Chondrocyte (in vitro differentiated cells): ENCODE results near the gene ERG28. TPM values are rescaled to one million over a fixed set of nuclear protein-coding genes. Genes with fewer than 3 reads are reported as not detected.
"Not testable (repeated sequence)": the region's sequence is repeated elsewhere in the genome, so short reads cannot be mapped to it uniquely, and the experiment has no call there.

Experiments used
- DNase-seq: peaks from one replicate; pipeline ENCODE4 v3.0.0; 2021; ENCODE audit warnings: mixed read lengths, low spot score
- H3K27ac Mint-ChIP-seq: one replicate; pipeline ENCODE4 v1.8.0; 2021; ENCODE audit warnings: mild to moderate bottlenecking, moderate library complexity, mixed read lengths; ENCODE audit not compliant: unreplicated experiment
- H3K27me3 Mint-ChIP-seq: 2 replicates; pipeline ENCODE4 v1.8.0; 2021; ENCODE audit warnings: low read depth, mixed read lengths
- H3K36me3 Mint-ChIP-seq: 2 replicates; pipeline ENCODE4 v1.8.0; 2021; ENCODE audit warnings: low read depth, mixed read lengths
- H3K4me1 Mint-ChIP-seq: 2 replicates; pipeline ENCODE4 v1.8.0; 2021; ENCODE audit warnings: low read depth, mild to moderate bottlenecking, mixed read lengths
- H3K4me3 Mint-ChIP-seq: one replicate; pipeline ENCODE4 v1.8.0; 2021; ENCODE audit warnings: mild to moderate bottlenecking, moderate library complexity, mixed read lengths; ENCODE audit not compliant: unreplicated experiment
- H3K9me3 Mint-ChIP-seq: 2 replicates; pipeline ENCODE4 v1.8.0; 2021; ENCODE audit warnings: low read depth, mixed read lengths
- total RNA-seq: library from RNA; stranded (reverse); gene quantifications from 3 replicates; pipeline ENCODE4 v1.2.1, GENCODE V29; 2021
- TF ChIP-seq, protein P1 (sequence below): fragments of 200-600 bp; sonication (generic); IDR thresholded peaks from 2 replicates; pipeline ENCODE4 v1.5.0; 2021; ENCODE audit warnings: antibody characterized with exemption, mild to moderate bottlenecking, moderate library complexity

The ERG28 gene
- total RNA-seq, 1 donor from 2014 or later, result 16.7 TPM

DNA sequence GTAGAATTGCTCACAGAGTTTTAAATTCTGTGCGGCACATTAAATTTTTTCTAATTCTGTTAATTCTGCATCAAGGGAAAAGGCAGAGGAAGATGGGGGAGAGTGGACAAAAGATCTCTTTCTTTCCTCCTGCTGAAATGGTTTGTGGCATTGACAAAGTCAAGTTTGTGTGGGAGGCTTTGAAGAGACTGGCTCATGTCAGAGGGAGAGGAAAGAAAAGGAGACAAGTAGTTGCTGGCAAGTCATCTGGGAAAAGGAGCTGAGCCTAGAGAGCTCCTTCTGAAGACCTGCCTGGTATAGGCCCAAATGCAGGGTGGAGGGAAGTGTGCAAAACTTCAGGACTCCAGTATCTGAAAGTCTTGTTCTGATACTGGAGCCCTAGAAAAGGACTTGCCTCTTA is 36.7 kb upstream of the ERG28 start:
- Mint-ChIP-seq H3K27ac (no peak overlapping the region), H3K27me3 (no peaks in the 10 kb centered on the region), H3K4me3 (no peak overlapping the region), H3K4me1 (peaks cover 8% of the 10 kb centered on the region), H3K9me3 (peaks cover 4% of the 10 kb centered on the region), H3K36me3 (peaks cover 38% of the 10 kb centered on the region)
- TF ChIP-seq, protein P1, sequence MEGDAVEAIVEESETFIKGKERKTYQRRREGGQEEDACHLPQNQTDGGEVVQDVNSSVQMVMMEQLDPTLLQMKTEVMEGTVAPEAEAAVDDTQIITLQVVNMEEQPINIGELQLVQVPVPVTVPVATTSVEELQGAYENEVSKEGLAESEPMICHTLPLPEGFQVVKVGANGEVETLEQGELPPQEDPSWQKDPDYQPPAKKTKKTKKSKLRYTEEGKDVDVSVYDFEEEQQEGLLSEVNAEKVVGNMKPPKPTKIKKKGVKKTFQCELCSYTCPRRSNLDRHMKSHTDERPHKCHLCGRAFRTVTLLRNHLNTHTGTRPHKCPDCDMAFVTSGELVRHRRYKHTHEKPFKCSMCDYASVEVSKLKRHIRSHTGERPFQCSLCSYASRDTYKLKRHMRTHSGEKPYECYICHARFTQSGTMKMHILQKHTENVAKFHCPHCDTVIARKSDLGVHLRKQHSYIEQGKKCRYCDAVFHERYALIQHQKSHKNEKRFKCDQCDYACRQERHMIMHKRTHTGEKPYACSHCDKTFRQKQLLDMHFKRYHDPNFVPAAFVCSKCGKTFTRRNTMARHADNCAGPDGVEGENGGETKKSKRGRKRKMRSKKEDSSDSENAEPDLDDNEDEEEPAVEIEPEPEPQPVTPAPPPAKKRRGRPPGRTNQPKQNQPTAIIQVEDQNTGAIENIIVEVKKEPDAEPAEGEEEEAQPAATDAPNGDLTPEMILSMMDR, result no peak
- no peak for DNase-seq

DNA sequence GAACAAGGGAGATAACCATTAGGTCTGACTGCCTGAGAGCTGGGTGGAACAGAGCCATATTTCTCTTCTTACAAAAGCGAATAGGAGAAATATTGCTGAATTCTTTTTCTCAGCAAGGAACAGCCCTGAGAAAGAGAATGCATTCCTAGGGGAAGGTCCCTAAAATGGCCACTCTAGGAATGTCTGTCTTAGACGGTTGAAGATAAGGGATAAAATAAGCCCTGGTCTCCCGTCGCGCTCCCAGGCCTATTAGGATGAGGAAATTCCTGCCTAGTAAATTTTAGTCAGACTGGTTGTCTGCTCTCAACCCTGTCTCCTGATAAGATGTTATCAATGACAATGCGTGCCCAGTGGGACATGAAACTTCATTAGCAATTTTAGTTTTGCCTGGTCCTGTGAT is 34.3 kb upstream of the ERG28 start:
- H3K27me3 Mint-ChIP-seq, H3K9me3 Mint-ChIP-seq, H3K4me3 Mint-ChIP-seq, DNase-seq, H3K4me1 Mint-ChIP-seq, H3K27ac Mint-ChIP-seq: not testable (repeated sequence)
- H3K36me3 Mint-ChIP-seq, result peaks cover 44% of the 10 kb centered on the region

DNA sequence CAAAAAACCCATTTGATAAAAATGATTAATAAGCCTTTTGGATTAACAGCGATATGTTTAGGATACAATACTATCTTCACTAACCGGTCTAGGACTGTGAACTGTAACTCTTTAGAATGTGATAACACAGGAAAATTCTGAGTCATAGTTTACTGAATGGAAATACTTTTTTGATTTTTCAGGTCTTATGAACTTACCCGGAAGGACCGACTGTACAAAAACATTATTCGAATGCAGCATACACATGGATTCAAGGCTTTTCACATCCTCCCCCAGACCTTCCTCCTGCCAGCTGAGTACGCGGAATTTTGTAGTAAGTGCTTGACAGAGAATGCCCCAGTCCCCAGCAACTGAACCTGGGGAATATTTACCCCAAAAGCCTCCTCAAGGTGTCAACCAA is 29.3 kb upstream of the ERG28 start:
- no peak overlapping the region for H3K4me3 Mint-ChIP-seq
- no peaks in the 10 kb centered on the region for H3K4me1 Mint-ChIP-seq
- no peaks in the 10 kb centered on the region for H3K27me3 Mint-ChIP-seq

DNA sequence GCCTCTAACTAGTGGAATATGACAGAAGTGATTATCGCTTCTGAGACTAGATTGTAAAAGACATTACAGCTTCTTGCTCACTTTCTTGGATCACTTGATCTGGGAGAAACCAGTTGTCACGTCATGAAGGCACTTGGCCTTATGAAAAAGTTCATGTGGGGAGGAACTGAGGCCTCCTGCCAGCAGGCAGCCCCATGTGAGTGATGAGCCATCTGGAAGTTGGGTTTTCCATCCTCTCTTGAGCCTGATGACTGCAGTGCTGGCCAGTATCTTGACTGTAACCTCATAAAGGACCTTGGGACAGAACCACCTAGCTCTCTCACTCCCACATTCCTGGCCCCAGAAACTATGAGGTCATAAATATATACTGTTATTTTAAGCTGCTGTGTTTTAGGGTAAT is 28.3 kb upstream of the ERG28 start:
- DNase-seq, result no peak
- Mint-ChIP-seq H3K27ac (no peak overlapping the region), H3K9me3 (no peaks in the 10 kb centered on the region), H3K4me3 (no peak overlapping the region), H3K27me3 (no peaks in the 10 kb centered on the region), H3K4me1 (peaks cover 3% of the 10 kb centered on the region), H3K36me3 (peaks cover 26% of the 10 kb centered on the region)
- TF ChIP-seq, protein P1, result no peak

More for the DNA sequence above, 29.3 kb upstream of the ERG28 start:
- TF ChIP-seq, protein P1, result no peak
- Mint-ChIP-seq H3K27ac (no peak overlapping the region), H3K9me3 (peaks cover 4% of the 10 kb centered on the region), H3K36me3 (peaks cover 29% of the 10 kb centered on the region)
- no peak for DNase-seq

DNA sequence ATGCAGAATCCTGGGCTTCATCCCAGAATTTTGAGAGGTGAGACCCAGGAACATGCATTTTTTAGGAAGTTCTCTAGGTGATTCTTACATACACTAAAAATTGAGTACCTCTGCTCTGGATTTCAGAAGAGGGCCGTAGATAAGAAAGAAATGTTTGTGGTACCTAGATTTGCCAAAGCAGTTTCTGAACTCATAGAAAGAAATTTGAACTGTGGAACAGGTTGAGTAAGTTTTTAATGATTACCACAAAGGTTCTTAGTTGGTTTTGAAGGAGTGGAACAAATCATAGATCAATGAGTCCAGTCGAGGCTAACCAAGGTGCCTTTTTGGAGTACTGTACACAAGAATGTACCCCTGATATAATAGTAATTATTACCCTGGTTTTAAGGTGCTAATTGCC is 25.2 kb upstream of the ERG28 start:
- TF ChIP-seq, protein P1, result no peak
- peaks cover 3% of the 10 kb centered on the region for H3K4me1 Mint-ChIP-seq
- no peaks in the 10 kb centered on the region for H3K27me3 Mint-ChIP-seq
- no peak overlapping the region for H3K27ac Mint-ChIP-seq
- no peak overlapping the region for H3K4me3 Mint-ChIP-seq
- DNase-seq, result no peak
- H3K9me3 Mint-ChIP-seq, result no peaks in the 10 kb centered on the region
- peaks cover 22% of the 10 kb centered on the region for H3K36me3 Mint-ChIP-seq

DNA sequence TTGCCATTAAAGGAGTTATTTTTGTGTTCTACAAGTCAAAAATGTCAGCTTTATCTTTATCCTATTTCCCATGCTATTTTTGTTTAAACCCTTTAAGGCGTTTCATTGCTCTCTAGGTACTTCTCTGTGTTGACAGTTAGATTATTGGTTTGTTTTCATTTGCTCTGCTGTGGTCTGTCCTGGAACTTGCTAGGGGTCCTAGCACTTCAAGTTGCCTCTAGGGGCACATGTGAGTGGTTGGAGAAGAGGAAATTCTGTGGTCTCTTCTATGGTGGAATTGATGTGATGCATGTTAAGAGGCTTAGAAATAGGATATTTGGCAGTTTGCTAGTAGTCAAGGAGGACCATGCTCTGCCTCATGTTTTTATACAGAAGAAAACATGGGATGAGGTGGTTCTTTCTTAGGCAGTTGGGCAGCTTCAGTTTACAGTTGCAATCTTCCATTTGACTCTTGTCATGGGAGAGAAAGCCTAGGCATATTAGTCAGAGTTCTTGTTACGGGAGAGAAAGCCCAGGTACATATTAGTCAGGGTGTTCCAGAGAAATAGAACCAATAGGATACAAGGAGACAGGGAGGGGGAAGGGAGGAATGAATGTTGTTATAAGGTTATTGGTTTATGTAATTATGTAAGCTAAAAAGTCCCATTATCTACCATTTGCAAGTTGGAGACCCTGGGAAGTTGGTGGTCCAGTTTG is 14.7 kb upstream of the ERG28 start:
- Mint-ChIP-seq H3K4me1 (no peaks in the 10 kb centered on the region), H3K9me3 (peaks cover 12% of the 10 kb centered on the region), H3K36me3 (peaks cover 15% of the 10 kb centered on the region), H3K4me3 (no peak overlapping the region), H3K27ac (no peak overlapping the region), H3K27me3 (no peaks in the 10 kb centered on the region)
- no peak for DNase-seq
- TF ChIP-seq, protein P1, result no peak
